DOHH2 (cell line): ENCODE measurements around the gene DNM1.

Experiments
- H3F3A ChIP-seq: fragments of 200-600 bp; sonication (generic), shearing (Covaris generic); 2 replicates; pipeline ENCODE4 v1.6.0; 2016; ENCODE audit warnings: antibody characterized with exemption, mild to moderate bottlenecking; ENCODE audit not compliant: control insufficient read depth, insufficient read depth
- H3K27ac ChIP-seq: fragments of 200-600 bp; sonication (generic); 2 replicates; pipeline ENCODE4 v1.5.1; 2014; ENCODE audit warnings: low read depth, mild to moderate bottlenecking, low read length, moderate library complexity
- H3K27me3 ChIP-seq: fragments of 200-600 bp; sonication (generic); 2 replicates; pipeline ENCODE4 v1.6.1; 2014; ENCODE audit warnings: mild to moderate bottlenecking, low read length, mixed read lengths; ENCODE audit not compliant: control insufficient read depth
- H3K36me3 ChIP-seq: fragments of 200-600 bp; sonication (generic); 2 replicates; pipeline ENCODE4 v1.6.1; 2014; ENCODE audit warnings: mild to moderate bottlenecking, low read length, moderate library complexity, mixed read lengths; ENCODE audit not compliant: control insufficient read depth
- H3K4me1 ChIP-seq: fragments of 200-600 bp; sonication (generic); 2 replicates; pipeline ENCODE4 v1.6.1; 2014; ENCODE audit warnings: mild to moderate bottlenecking, low read length, mixed read lengths; ENCODE audit not compliant: control insufficient read depth
- H3K4me2 ChIP-seq: fragments of 200-600 bp; sonication (generic); 2 replicates; pipeline ENCODE4 v1.6.0; 2014; ENCODE audit warnings: mild to moderate bottlenecking, low read length, moderate library complexity
- H3K4me3 ChIP-seq: fragments of 200-600 bp; sonication (generic); 2 replicates; pipeline ENCODE4 v1.5.1; 2014; ENCODE audit warnings: mild to moderate bottlenecking, low read length, mixed read lengths
- H3K79me2 ChIP-seq: fragments of 200-600 bp; sonication (generic); 2 replicates; pipeline ENCODE4 v1.6.1; 2014; ENCODE audit warnings: mild to moderate bottlenecking, low read length, mixed read lengths; ENCODE audit not compliant: control insufficient read depth
- H3K9me2 ChIP-seq: fragments of 200-600 bp; sonication (generic); replicated peaks from 2 replicates; pipeline ENCODE4 v1.6.1; 2014; ENCODE audit warnings: mild to moderate bottlenecking, low read length, mixed read lengths; ENCODE audit not compliant: control insufficient read depth
- H3K9me3 ChIP-seq: fragments of 200-600 bp; sonication (generic); 2 replicates; pipeline ENCODE4 v1.6.1; 2014; ENCODE audit warnings: antibody characterized with exemption, low read length, mixed read lengths; ENCODE audit not compliant: control insufficient read depth, insufficient read depth
- H4K20me1 ChIP-seq: fragments of 200-600 bp; sonication (generic); 2 replicates; pipeline ENCODE4 v1.6.0; 2014; ENCODE audit warnings: low read depth, mild to moderate bottlenecking, antibody characterized with exemption, low read length, moderate library complexity; ENCODE audit not compliant: control insufficient read depth, insufficient read depth
- EZH2phosphoT487 ChIP-seq: fragments of 200-600 bp; sonication (generic); IDR thresholded peaks from 2 replicates; pipeline ENCODE4 v1.6.1; 2017; ENCODE audit warnings: borderline replicate concordance, mild to moderate bottlenecking, antibody characterized with exemption, low read length, moderate library complexity, mixed read lengths
- TF ChIP-seq, protein P1 (sequence below): fragments of 200-600 bp; sonication (generic); IDR thresholded peaks from one replicate; pipeline ENCODE4 v1.5.1; 2014; ENCODE audit warnings: antibody characterized with exemption, mild to moderate bottlenecking, low read depth, low read length; ENCODE audit not compliant: poor library complexity, severe bottlenecking

The DNM1 gene

DNA sequence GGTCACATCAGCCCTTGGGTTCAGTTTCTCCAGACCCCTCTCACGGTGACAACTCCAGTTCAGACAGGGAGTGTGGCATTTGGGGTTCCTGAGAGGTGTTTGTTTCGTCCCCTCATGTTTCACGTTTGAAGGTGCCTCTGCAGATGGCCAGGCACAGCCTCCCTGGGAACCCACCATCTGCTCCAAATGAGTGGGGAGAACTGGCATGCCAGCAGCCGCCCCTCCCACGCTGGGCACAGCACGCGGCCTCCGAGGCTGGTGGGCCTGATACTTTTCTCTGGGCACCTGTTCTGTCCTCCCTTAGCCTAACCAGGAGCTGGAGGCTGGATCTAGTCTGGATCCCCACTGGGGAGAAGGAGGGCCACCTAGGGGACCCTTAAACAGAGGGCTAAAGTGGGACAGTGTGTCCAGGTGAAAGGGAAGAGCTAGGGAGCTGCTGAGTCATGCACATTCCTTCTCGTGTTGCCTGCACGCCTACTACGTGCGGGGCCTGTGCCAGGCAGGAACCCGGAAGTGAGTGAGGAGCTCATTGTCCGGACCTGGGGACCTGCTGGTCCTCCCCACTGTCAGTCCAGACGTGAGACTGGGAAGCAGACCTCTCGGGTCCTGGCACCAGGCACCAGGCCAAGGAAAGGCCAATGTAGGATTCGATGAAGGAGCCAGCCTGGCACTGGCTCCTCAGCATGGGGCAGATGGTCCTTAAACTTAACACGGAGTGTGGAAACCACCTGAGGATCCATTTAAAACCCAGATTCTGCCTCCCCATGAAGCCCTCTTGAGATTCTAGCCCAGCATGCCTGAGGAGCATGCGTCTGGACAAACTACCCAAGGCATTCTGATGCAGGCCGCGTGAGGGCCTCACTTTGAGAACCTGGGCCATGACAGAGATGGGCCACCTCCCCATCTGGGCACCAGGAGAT, 11.7 kb downstream of the DNM1 start:
- Histone ChIP-seq H3K9me2 (no peaks in the 10 kb centered on the region), H3K4me3 (no peak overlapping the region), H3F3A (no peaks in the 10 kb centered on the region), H3K27me3 (peaks cover 44% of the 10 kb centered on the region), H3K4me2 (no peak overlapping the region), H3K79me2 (no peaks in the 10 kb centered on the region), H4K20me1 (no peaks in the 10 kb centered on the region), H3K27ac (no peak overlapping the region), H3K4me1 (peaks cover 14% of the 10 kb centered on the region), H3K36me3 (no peaks in the 10 kb centered on the region), H3K9me3 (no peaks in the 10 kb centered on the region)
- TF ChIP-seq, protein P1, sequence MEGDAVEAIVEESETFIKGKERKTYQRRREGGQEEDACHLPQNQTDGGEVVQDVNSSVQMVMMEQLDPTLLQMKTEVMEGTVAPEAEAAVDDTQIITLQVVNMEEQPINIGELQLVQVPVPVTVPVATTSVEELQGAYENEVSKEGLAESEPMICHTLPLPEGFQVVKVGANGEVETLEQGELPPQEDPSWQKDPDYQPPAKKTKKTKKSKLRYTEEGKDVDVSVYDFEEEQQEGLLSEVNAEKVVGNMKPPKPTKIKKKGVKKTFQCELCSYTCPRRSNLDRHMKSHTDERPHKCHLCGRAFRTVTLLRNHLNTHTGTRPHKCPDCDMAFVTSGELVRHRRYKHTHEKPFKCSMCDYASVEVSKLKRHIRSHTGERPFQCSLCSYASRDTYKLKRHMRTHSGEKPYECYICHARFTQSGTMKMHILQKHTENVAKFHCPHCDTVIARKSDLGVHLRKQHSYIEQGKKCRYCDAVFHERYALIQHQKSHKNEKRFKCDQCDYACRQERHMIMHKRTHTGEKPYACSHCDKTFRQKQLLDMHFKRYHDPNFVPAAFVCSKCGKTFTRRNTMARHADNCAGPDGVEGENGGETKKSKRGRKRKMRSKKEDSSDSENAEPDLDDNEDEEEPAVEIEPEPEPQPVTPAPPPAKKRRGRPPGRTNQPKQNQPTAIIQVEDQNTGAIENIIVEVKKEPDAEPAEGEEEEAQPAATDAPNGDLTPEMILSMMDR, result no peak
- TF ChIP-seq EZH2phosphoT487, result no peak

DNA sequence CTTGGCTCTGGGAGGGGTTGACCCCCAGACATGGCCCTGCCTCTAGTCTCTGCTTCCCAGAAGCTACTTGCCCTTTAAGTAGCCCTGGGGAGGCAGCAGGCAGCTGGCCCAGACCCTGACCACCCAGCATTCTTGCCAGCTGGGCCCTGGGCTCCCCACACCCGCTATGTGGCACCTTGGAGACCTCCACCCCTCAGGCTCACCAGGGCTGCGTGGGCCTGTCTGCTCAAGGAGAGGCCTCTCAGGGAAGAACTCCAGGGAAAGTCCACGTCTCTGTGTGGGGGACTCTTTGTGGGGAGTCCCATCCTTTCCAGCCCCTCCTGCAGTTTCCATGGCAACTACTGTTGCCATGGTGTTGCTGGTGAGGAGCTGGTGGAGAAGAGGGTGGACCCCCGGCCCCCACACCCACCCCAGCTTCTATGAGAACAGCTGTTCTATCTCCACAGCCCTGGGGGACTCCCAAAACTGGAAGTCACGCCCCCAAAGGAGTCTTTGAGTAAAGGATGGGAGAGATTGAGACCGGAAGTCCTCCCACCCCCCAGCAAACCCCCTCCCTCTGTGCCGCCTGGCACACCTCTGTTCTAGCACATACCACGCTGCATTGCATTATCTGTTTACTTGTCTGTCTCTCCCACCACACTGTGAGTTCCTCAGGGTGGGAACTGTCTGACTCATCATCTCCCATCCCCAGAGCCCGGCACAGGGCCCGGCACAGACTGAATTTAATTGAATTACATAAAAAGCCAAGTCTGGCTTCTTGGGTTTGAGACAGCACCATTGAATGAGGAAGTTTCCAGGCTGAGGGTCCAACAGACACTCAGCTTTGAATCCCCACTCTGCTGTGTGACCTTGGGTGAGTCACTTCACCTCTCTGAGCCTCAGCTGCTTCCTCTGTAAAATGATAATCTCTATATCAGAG, 12.6 kb downstream of the DNM1 start:
- Histone ChIP-seq H3K9me2 (no peaks in the 10 kb centered on the region), H3F3A (no peaks in the 10 kb centered on the region), H3K27me3 (peaks cover 42% of the 10 kb centered on the region), H3K36me3 (no peaks in the 10 kb centered on the region), H3K9me3 (no peaks in the 10 kb centered on the region), H3K27ac (no peak overlapping the region), H4K20me1 (no peaks in the 10 kb centered on the region), H3K4me1 (peaks cover 14% of the 10 kb centered on the region), H3K79me2 (no peaks in the 10 kb centered on the region), H3K4me2 (no peak overlapping the region), H3K4me3 (no peak overlapping the region)
- TF ChIP-seq, protein P1, result no peak
- TF ChIP-seq EZH2phosphoT487, result no peak

DNA sequence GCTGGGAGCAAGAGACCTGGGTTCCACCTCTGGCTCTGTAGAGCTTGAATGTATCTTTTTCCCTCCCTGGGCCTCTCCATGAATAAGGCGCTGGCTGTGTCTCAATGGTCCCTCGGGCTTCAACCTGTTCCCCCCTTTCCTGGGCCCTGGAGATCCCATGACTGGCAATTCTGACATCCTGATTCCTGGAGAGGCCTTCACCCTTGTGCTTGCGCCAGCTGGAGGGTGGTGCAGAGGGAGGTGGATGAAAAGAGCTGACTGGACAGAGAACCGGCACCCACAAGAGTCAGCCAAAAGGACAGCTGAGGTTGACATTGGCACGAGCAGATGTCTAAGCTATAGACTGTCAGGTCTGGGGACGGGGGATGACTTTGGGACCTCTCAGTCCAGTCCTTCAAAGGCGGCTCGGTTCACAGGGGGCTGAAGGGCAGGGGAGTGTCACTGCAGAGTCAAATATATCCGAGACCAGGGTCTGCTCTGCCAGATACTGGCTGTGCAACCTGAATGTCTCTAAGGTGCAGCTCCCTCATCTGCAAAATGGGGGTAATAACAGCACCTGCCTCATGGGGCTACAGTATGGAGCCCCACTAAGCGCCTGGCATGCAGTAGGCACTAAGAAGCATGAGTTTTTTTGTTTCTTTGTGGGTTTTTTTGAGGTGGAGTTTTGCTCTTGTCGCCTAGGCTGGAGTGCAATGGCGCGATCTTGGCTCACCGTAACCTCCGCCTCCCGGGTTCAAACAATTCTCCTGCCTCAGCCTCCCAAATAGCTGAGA, 13.8 kb downstream of the DNM1 start:
- no peak for TF ChIP-seq EZH2phosphoT487
- TF ChIP-seq, protein P1, result no peak
- no peaks in the 10 kb centered on the region for H3K79me2 ChIP-seq
- H3F3A ChIP-seq, result no peaks in the 10 kb centered on the region
- no peaks in the 10 kb centered on the region for H3K9me2 ChIP-seq
- H3K36me3 ChIP-seq, result no peaks in the 10 kb centered on the region
- H3K4me3 ChIP-seq, result no peak overlapping the region
- H3K27ac ChIP-seq, result no peak overlapping the region
- peaks cover 14% of the 10 kb centered on the region for H3K4me1 ChIP-seq
- no peak overlapping the region for H3K4me2 ChIP-seq
- H3K27me3 ChIP-seq, result peaks cover 30% of the 10 kb centered on the region
- no peaks in the 10 kb centered on the region for H3K9me3 ChIP-seq
- no peaks in the 10 kb centered on the region for H4K20me1 ChIP-seq
